ENCODE measurements around the gene CTSF. TPM values are rescaled to one million over a fixed set of nuclear protein-coding genes. Genes with fewer than 3 reads are reported as not detected.
"Not testable (repeated sequence)": the region's sequence is repeated elsewhere in the genome, so short reads cannot be mapped to it uniquely, and the experiment has no call there.

The CTSF gene
- total RNA-seq, 1 experiment from 2014 or later, result 4.5 TPM

DNA sequence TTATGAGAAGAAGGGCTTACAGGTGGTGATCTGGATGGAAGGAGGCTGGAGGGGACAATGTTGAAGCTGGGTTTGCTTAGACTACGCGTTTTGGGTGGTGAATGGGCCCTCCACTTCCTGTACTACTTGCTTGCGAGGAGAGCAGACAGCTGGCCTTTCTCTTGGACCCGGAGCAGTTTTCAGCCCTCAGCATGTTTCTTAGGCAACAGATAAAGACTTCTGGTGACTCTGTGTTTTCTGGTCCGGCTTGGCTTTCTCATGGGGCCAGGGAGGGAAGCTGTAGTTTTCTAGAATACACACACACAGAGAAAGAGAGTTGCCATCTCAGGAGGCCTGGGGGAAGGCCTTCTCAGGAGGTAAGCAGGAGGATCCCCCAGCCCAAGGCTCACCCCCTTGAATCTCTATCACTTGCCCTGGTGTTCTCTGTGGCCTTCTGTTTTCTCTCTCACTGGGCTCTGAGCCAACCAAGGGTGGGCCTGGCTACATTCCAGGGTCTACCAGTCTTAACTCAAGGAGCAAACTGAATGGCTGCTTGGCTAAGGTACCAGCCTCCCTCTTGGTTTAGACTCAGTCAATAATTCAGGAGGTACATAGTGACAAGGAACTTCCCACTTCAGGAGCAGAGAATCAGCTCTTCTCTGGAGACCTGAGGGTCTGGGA lies 27.0 kb upstream of the CTSF start:
- no peak overlapping the region for H3K27ac ChIP-seq
- no peak overlapping the region for H3K4me3 ChIP-seq
- DNase-seq, result peak in 1 of 2 experiments; percentile 34
- H3K27me3 ChIP-seq, result no peaks in the 10 kb centered on the region
- H3K4me1 ChIP-seq, result peaks cover 7% of the 10 kb centered on the region; the same call in 1 of the 2 replicates
- H3K9me3 ChIP-seq (replicated peaks), result no peaks in the 10 kb centered on the region
- H3K36me3 ChIP-seq, result no peaks in the 10 kb centered on the region

DNA sequence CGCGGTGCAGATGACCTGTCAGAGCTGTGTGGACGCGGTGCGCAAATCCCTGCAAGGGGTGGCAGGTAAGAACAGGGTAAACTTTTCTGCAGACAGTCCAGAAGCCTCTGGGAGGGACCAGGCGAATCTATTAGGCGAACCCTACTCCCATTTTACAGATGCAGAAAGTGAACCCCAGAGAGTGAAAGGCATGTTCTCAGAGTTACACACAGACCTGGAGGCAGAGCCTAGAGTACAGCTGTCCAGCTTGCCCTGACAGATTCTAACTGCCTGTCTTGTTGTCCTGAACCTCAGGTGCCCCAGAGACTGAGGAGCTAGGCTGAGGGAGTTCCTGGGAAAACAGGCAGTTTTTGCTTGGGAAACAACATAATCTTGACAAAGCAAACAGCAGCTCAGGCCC lies 25.2 kb upstream of the CTSF start:
- no peak overlapping the region for H3K27ac ChIP-seq
- DNase-seq, result no peak

DNA sequence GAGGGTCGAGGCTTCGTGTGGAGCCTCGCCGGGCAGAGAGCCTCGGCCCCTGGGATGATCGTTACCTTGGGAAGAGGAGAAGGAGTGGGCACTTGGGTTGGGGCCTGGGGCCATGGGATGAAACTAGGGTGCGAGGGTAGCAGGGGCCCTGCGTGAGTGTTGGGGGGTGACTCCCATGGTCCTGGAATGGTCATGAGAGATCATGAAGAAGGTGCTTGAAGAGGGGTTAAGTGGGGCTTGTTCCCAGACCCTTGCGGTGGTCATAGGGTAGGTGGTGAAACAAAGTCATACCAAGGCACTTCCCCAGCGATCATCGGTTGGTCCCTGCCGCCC lies 24.9 kb upstream of the CTSF start:
- Histone ChIP-seq H3K36me3 (no peaks in the 10 kb centered on the region), H3K4me3 (peak overlapping the region; percentile 69), H3K27ac (peak overlapping the region; percentile 14; the same call in 1 of the 2 replicates), H3K27me3 (no peaks in the 10 kb centered on the region), H3K9me3 (replicated peaks) (no peaks in the 10 kb centered on the region), H3K4me1 (peaks cover 7% of the 10 kb centered on the region; the same call in 1 of the 2 replicates)
- no peak for DNase-seq

More for the DNA sequence above, 25.2 kb upstream of the CTSF start:
- no peaks in the 10 kb centered on the region for H3K27me3 ChIP-seq
- H3K36me3 ChIP-seq, result no peaks in the 10 kb centered on the region
- peaks cover 7% of the 10 kb centered on the region; the same call in 1 of the 2 replicates for H3K4me1 ChIP-seq
- peak overlapping the region; percentile 69 for H3K4me3 ChIP-seq
- H3K9me3 ChIP-seq (replicated peaks), result no peaks in the 10 kb centered on the region

DNA sequence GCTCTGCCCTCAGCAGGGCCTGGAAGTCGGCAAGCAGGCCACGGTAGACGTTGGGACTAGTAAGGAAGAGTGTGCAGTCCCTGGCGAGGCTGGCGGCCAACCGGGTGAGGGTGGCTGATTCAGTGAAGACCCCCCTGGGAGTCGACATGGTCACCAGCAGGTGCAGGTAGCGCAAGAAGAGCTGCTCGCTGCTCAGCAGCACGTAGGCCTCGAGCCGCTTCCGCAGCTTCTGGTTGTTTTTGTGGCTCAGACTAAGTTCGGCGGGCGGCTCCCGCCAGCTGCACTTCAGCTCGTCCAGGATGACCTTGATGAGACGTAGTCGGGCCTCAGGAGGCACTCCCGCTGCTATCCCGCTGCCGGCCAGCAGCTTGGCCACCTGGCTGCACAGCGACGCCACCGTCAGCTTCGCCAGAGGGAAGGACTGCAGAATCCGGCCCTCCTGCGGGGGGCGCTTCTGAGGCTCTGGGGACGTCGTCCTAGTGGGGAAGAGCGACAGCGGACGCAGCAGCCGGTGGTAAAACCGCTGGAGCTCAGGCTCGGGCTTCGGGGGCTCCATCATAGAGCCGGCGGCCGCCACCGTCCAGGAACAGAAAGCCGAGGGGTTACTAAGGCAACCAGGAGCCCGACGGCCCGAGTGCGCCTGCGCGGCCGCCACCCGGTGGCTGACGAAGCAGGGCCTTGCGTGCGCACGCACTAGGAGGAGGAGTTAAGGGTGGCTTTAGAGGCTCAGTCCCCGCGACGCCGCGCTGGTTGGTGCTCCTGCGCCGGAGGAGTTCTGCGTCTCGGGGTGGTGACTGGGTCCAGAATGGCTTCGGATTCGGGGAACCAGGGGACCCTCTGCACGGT lies 24.3 kb upstream of the CTSF start, which contains the start of the genes CCDC87 and CCS:
TSS of gene CCDC87 (minus strand) at position 607 of the 846 bp plus-strand sequence. CDS start at position 559, 48 bp downstream.
TSS of gene CCS (plus strand) at position 729 of the 846 bp plus-strand sequence. CDS start at position 806, 77 bp downstream.
- Histone ChIP-seq H3K4me3 (peak within 1 kb of the TSS; percentile 69), H3K4me1 (peaks cover 7% of the 10 kb centered on the region; the same call in 1 of the 2 replicates), H3K27me3 (no peaks in the 10 kb centered on the region), H3K9me3 (replicated peaks) (no peaks in the 10 kb centered on the region), H3K36me3 (no peaks in the 10 kb centered on the region), H3K27ac (peak within 1 kb of the TSS; percentile 14; the same call in 1 of the 2 replicates)
- peak; percentile 96 for DNase-seq

DNA sequence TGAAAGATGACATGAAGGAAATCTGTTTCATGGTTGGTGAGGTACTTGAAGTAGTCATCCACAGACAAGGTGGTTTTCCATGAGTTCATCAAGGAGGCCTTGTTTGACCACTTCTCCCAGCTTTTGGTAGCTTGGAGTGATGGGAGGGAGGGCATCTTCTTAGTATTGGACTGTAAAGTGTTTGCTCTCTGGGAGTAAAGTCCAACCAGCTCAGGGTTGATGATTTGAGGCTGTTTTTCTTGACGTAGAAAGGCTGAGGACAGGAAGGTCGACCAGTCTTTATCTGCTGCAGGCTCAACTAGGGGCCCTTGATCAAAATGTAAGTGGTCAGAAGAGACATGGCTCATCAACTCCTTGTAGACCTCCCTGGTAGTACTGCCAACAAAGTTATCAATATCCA lies 22.8 kb upstream of the CTSF start:
- no peaks in the 10 kb centered on the region for H3K9me3 ChIP-seq (replicated peaks)
- no peaks in the 10 kb centered on the region for H3K27me3 ChIP-seq
- no peak overlapping the region for H3K4me3 ChIP-seq
- no peak overlapping the region for H3K27ac ChIP-seq
- H3K36me3 ChIP-seq, result no peaks in the 10 kb centered on the region
- H3K4me1 ChIP-seq, result peaks cover 7% of the 10 kb centered on the region; the same call in 1 of the 2 replicates
- no peak for DNase-seq

DNA sequence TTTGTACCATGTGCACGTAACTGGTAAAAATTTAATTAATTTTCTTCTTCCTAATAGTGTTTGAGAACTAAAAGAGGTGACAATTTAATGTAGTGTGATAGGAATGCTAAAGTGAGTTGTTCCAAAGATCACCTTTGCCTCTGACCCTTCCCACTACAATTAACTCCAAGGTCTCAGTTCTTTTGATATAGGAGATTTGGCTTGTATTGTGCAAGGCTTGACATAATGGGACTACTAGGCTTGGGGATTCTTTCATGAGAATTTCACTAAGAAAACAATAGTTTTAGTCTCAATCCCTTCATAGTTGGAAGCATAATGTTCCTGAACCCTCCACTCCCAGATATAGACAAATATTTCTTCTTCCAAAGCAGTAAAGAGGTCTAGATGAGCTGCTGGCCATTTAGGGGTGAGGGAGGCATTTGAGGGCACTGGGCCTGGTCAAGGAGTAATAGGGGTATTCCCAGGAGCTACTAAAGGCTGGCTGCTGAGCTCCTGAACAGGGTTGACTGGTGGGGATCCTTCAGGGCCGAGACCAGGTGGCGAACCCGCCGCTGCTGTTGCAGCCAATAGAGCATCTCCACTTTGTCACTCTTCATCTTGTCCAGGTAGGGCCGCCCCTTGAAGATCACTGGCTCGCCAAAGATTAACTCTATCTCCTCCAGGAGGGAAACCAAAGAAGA lies 21.7 kb upstream of the CTSF start:
- DNase-seq, result no peak
- Histone ChIP-seq H3K4me3 (no peak overlapping the region), H3K9me3 (replicated peaks) (no peaks in the 10 kb centered on the region), H3K27ac (no peak overlapping the region), H3K36me3 (no peaks in the 10 kb centered on the region), H3K4me1 (peaks cover 7% of the 10 kb centered on the region; the same call in 1 of the 2 replicates), H3K27me3 (no peaks in the 10 kb centered on the region)

DNA sequence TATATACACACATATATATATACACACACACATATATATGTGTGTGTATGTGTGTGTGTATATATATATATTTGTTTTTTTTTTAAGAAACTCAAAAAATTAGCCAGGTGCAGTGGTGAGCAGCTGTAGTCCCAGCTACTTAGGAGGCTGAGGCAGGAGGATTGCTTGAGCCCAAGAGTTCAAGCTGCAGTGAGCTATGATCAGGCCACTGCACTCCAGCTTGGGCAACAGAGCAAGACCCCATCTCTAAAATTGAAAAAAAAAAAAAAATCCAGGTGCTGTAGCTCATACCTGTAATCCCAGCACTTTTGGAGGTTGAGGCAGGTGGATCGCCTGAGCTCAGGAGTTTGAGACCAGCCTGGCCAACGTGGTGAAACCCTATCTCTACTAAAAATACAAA lies 20.9 kb upstream of the CTSF start:
- not testable (repeated sequence) for H3K27ac ChIP-seq; H3K4me3 ChIP-seq; H3K9me3 ChIP-seq (replicated peaks); DNase-seq; H3K4me1 ChIP-seq; H3K27me3 ChIP-seq; H3K36me3 ChIP-seq

DNA sequence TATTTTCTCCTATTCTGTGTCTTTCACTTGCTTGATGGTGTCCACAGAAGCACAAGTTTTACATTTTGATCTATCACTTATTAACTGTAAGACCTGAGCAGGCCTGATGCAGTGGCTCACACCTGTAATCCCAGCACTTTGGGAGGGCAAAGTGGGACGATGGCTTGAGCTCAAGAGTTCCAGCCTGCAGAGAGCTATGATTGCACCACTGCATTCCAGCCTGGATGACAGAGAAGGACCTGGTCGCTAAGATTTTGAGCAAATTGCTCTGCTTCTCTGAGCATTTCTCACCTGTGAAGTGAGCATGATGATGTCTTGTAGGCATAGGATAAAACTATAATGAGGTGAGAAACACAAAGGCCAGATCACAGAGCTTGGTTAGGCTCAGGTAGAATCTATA lies 17.7 kb upstream of the CTSF start:
- no peak for DNase-seq
- Histone ChIP-seq H3K27me3 (no peaks in the 10 kb centered on the region), H3K4me1 (no peaks in the 10 kb centered on the region), H3K36me3 (no peaks in the 10 kb centered on the region), H3K9me3 (replicated peaks) (no peaks in the 10 kb centered on the region), H3K27ac (no peak overlapping the region), H3K4me3 (no peak overlapping the region)

DNA sequence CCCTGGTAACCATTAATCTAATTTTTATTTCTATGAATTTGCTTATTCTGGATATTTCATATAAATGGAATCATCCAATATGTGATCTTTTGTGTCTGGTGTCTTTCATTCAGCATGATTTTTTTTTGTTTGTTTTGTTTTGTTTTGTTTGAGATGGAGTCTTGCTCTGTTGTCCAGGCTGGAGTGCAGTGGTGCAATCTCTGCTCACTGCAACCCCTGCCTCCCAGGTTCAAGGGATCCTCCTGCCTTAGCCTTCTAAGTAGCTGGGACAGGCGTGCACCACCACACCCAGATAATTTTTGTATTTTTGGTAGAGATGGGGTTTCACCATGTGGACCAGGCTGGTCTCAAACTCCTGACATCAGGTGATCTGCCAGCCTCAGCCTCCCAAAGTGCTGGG lies 17.0 kb upstream of the CTSF start:
- H3K36me3 ChIP-seq; H3K4me1 ChIP-seq; H3K9me3 ChIP-seq (replicated peaks); H3K4me3 ChIP-seq; H3K27me3 ChIP-seq; DNase-seq; H3K27ac ChIP-seq: not testable (repeated sequence)

DNA sequence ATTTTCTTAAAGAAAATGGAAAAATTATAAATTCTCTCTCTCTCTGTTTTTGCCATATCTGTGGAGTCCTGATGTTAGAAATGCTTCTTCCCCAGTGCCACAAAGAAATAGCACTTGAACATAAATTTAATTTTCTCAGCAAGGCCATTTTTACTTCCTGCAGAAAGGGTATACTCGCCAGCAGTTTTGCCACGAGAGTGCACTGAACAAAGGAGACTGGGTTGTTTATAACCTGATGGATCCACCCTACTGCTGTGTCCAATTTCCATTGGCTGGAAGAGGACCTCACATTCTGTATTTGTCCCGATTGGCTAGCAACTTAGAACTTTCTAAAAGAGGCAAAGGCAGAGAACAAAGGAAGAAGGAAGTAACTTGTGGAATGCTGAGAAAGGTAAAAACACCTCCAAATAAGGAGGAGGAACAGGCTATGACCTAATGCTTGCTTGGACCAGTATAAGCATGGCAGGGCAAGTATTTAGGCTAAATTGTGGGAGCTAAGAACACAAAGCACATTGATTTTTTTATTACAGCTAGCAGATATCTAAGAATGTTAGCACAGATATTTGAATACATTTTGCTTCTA lies 14.2 kb upstream of the CTSF start:
- H3K4me3 ChIP-seq; H3K27ac ChIP-seq; DNase-seq; H3K9me3 ChIP-seq (replicated peaks); H3K27me3 ChIP-seq; H3K4me1 ChIP-seq; H3K36me3 ChIP-seq: not testable (repeated sequence)

DNA sequence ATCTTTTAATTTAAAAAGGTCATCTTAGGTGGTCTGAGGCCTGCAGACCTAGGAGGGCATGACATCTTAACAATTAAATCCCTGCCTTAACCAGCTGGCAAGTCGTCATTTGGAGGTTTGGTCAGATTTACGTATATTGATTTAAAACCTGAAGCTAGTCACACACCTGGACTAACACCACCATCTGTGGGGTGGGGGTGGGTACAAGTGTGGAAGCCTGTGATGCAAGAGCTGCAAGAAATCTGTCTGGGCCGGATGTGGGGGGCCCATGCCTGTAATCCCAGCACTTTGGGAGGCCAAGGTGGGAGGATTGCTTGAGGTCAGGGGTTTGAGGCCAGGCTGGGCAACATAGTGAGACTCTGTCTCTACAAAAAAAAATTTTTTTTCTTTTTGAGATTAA lies 12.9 kb upstream of the CTSF start:
- Histone ChIP-seq H3K4me3 (no peak overlapping the region), H3K36me3 (no peaks in the 10 kb centered on the region), H3K27ac (no peak overlapping the region), H3K9me3 (replicated peaks) (no peaks in the 10 kb centered on the region), H3K4me1 (no peaks in the 10 kb centered on the region), H3K27me3 (0 out of 2 replicates have a peak, but pooled peaks cover 3% of the 10 kb centered on the region)
- DNase-seq, result no peak

DNA sequence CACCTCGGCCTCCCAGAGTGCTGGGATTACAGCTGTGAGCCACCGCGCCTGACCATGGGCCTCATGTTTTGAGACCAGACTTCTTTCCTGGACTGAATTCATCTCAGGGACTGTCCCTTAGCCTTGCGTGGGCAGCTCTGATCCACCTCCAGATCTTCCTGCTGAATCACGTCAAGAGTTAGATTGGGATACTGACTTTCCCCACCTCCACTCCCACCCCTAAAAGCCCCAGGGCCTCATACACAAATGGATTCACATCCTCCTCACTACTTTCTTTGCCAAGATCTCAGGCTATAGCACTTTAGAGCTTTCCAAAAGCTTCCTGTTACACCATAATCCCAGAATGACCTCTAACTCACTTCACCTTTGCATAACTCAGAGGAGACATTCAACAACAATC lies 12.4 kb upstream of the CTSF start:
- Histone ChIP-seq H3K9me3 (replicated peaks) (no peaks in the 10 kb centered on the region), H3K36me3 (no peaks in the 10 kb centered on the region), H3K4me1 (no peaks in the 10 kb centered on the region), H3K27me3 (0 out of 2 replicates have a peak, but pooled peaks cover 3% of the 10 kb centered on the region), H3K27ac (no peak overlapping the region), H3K4me3 (no peak overlapping the region)
- DNase-seq, result no peak

DNA sequence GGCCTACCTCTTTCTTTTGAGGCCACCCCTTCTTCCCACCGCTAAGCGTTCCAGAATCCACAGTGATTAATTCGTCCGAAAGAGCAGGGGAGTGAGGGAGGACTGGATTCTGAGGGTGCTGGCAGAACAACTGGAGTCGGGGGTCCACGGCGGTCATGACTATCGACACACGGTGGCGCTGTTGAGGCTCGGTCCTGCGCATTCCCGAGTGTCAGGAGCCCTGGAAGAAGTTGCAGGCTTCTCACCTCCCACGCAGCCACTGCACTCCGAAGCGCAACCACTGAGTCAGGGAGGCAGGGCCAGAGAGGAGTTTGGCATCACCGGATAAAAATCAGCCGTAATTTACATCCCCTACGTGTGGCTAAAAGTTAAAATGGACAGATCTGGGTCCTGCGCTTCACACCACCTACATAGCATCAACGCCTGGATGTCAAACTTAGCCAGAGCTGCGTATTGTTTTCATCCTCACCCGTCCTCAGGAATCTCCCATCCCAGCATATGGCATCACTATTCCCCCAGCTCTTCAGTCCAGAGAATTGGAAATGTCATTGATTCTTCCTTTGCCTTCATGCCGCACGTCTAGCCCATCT lies 10.7 kb upstream of the CTSF start:
- Histone ChIP-seq H3K9me3 (replicated peaks) (no peaks in the 10 kb centered on the region), H3K4me3 (no peak overlapping the region), H3K36me3 (no peaks in the 10 kb centered on the region), H3K27me3 (0 out of 2 replicates have a peak, but pooled peaks cover 3% of the 10 kb centered on the region), H3K4me1 (no peaks in the 10 kb centered on the region), H3K27ac (no peak overlapping the region)
- DNase-seq, result peak; percentile 55 to 78

DNA sequence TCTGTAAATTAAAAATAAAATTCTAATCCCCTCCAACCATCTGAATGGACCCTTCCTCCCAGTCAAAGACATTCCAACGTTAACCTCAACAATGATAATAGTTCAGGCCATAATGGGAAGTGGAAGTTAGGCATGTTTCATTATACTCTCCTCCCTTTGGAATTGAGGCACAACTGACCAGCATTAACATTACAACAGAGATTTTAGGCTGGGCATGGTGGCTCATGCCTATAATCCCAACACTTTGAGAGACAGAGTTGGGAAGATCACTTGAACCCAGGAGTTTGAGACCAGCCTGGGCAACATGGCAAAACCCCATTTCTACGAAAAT lies 2.4 kb upstream of the CTSF start:
- Histone ChIP-seq H3K27ac (no peak overlapping the region), H3K27me3 (no peaks in the 10 kb centered on the region), H3K36me3 (no peaks in the 10 kb centered on the region), H3K4me3 (no peak overlapping the region), H3K4me1 (no peaks in the 10 kb centered on the region), H3K9me3 (replicated peaks) (no peaks in the 10 kb centered on the region)
- no peak for DNase-seq
